BJ (cell line): ENCODE data around the gene TNS4. TPM values are rescaled to one million over a fixed set of nuclear protein-coding genes. Genes with fewer than 3 reads are reported as not detected.

Experiments used
- CTCF ChIA-PET: fragments of 350-600 bp; formaldehyde crosslinking; extraction: SDS; loops from one replicate; lab custom pipeline; 2021; ENCODE audit warnings: antibody characterized with exemption, inconsistent platforms; lab: Yijun Ruan, JAX
- POLR2A ChIA-PET: fragments of 300-600 bp; sonication (Branson Sonifier 250); formaldehyde crosslinking; extraction: SDS; loops from one replicate; lab custom pipeline; 2021; ENCODE audit warnings: antibody characterized with exemption; lab: Charles Lee
- DNase-seq: peaks from one replicate; pipeline ENCODE4 v3.0.0-alpha.2; 2011; ENCODE audit warnings: low read depth
- H3K27me3 ChIP-seq: 2 replicates; pipeline ENCODE4 v1.6.0; 2011; ENCODE audit warnings: low read length; ENCODE audit not compliant: control insufficient read depth, insufficient read depth
- H3K36me3 ChIP-seq: 2 replicates; pipeline ENCODE4 v1.5.1; 2011; ENCODE audit warnings: low read length; ENCODE audit not compliant: control insufficient read depth, insufficient read depth
- H3K4me3 ChIP-seq: 2 replicates; pipeline ENCODE4 v1.5.1; 2011; ENCODE audit warnings: low read depth, mild to moderate bottlenecking, control low read depth, low read length
- CTCF ChIP-seq: IDR thresholded peaks from 2 replicates; pipeline ENCODE4 v1.5.1; 2011; ENCODE audit warnings: low read depth, mild to moderate bottlenecking, control low read depth, inconsistent platforms, low read length, moderate library complexity; ENCODE audit not compliant: insufficient read depth
- polyA plus RNA-seq: library from polyadenylated mRNA; depleted of rRNA; stranded (reverse); fragments of >200 nt; gene quantifications from 2 replicates; pipeline ENCODE4 v1.2.3, GENCODE V29; 2011

Gene TNS4
- polyA plus RNA-seq, 1 experiment = 0.40 TPM

GRCh38 chr17:40466298-40466971 is 35.0 kb downstream of the TNS4 start:
- DNase-seq = no peak
- H3K36me3 ChIP-seq = no peaks in the 10 kb centered on the region
- H3K27me3 ChIP-seq = no peaks in the 10 kb centered on the region
- no peak for TF ChIP-seq CTCF
- ChIA-PET CTCF (interaction anchor here (0.7 to 3.6 kb wide), 4 partner anchors 10 to 94 kb away, joined by 3 to 20 read pairs (median 4); no protein-coding TSS in a partner anchor), POLR2A (interaction anchor here (0.6 kb wide), 1 partner anchor 8 kb away, joined by 3 read pairs; no protein-coding TSS in a partner anchor)
- H3K4me3 ChIP-seq = no peak overlapping the region

GRCh38 chr17:40464392-40464855 is 37.0 kb downstream of the TNS4 start:
- DNase-seq = no peak
- no peaks in the 10 kb centered on the region for H3K27me3 ChIP-seq
- H3K36me3 ChIP-seq = peaks cover 1% of the 10 kb centered on the region
- ChIA-PET CTCF (interaction anchor here (1.5 to 3.6 kb wide), 3 partner anchors 12 to 68 kb away, joined by 4 to 20 read pairs (median 8); no protein-coding TSS in a partner anchor), POLR2A (interaction anchor here (0.6 kb wide), 1 partner anchor 14 kb away, joined by 5 read pairs; no protein-coding TSS in a partner anchor)
- no peak overlapping the region for H3K4me3 ChIP-seq
- TF ChIP-seq CTCF = no peak

GRCh38 chr17:40463122-40463550 is 38.3 kb downstream of the TNS4 start:
- ChIA-PET POLR2A (no interaction called here), CTCF (interaction anchor here (0.6 to 4.2 kb wide), 6 partner anchors 13 to 98 kb away, joined by 3 to 31 read pairs (median 5); no protein-coding TSS in a partner anchor)
- no peak for DNase-seq
- TF ChIP-seq CTCF = no peak
- Histone ChIP-seq H3K27me3 (no peaks in the 10 kb centered on the region), H3K4me3 (no peak overlapping the region), H3K36me3 (peaks cover 11% of the 10 kb centered on the region)

- H3K36me3 ChIP-seq = peaks cover 15% of the 10 kb centered on the region
- CTCF ChIA-PET = interaction anchor here (0.6 to 4.2 kb wide), 9 partner anchors 10 to 98 kb away, joined by 3 to 31 read pairs (median 5); no protein-coding TSS in a partner anchor
- no peak overlapping the region for H3K4me3 ChIP-seq
- no peak for TF ChIP-seq CTCF
- no peak for DNase-seq
- no peaks in the 10 kb centered on the region for H3K27me3 ChIP-seq
- POLR2A ChIA-PET = no interaction called here
Observed at GRCh38 chr17:40462343-40463121, 38.9 kb downstream of the TNS4 start.

GRCh38 chr17:40461732-40462342 is 39.6 kb downstream of the TNS4 start:
- DNase-seq = no peak
- peaks cover 21% of the 10 kb centered on the region for H3K36me3 ChIP-seq
- no peaks in the 10 kb centered on the region for H3K27me3 ChIP-seq
- TF ChIP-seq CTCF = no peak
- no peak overlapping the region for H3K4me3 ChIP-seq
- ChIA-PET POLR2A (no interaction called here), CTCF (interaction anchor here (0.9 to 4.2 kb wide), 8 partner anchors 10 to 99 kb away, joined by 3 to 31 read pairs (median 5); no protein-coding TSS in a partner anchor)
